Right renal cortex interstitium (tissue), 3 donors: ENCODE measurements around the gene KRT25. TPM values are rescaled to one million over a fixed set of nuclear protein-coding genes. Genes with fewer than 3 reads are reported as not detected.
"Not testable (repeated sequence)": the region's sequence is repeated elsewhere in the genome, so short reads cannot be mapped to it uniquely, and the experiment has no call there.

Experiments used
- DNase-seq, 3 donors: peaks; one replicate each; pipeline ENCODE4 v3.0.0-alpha.2; 2013; ENCODE audit warnings: low read depth in 3 of 3, low spot score in 2 of 3
- polyA plus RNA-seq, 3 donors: library from polyadenylated mRNA; unstranded; fragments of 120-200 nt; gene quantifications; one replicate each; pipeline ENCODE4 v1.2.1, GENCODE V29; 2013; ENCODE audit not compliant: insufficient read length in 3 of 3

The KRT25 gene
- polyA plus RNA-seq, 3 donors: 0.07 TPM; not detected in 1

DNA sequence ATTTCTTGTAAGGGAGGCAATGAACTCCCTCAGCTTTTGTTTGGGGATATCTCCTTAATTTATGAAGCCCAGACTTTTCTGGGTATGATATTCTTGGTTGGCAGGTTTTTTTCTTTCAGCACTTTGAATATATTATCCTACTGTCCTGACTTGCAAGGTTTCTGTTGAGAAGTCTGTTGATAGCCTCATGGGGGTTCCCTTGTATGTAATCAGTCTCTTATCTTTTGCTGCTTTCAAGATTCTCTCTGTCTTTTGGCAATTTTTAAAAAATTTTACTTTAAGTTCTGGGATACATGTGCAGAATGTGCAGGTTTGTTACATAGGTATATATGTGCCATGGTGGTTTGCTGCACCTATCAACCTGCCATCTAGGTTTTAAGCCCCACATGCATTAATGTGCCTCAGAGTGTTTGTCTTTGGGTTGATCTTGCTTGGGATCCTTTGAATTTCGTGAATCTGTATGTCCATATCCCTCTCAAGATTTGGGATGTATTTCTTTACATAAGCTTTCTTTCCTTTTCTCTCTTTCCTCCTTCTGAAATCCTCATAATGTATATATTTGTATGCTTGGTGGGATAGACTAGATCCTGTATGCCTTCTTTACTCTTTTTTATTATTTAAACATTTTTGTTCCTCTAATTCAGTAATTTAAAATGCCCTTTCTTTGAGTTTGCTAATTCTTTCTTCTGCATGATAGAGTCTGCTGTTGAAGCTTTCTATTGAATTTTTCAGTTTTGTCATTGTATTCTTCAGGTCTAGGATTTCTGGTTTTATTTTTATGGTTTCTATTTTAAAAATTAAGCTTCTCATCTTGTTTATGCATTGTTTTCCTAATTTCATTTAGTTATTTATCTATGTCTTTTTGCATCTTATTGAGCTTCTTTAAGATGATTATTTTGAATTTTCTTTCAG, 5.2 kb upstream of the KRT25 start:
- no peak for DNase-seq

DNA sequence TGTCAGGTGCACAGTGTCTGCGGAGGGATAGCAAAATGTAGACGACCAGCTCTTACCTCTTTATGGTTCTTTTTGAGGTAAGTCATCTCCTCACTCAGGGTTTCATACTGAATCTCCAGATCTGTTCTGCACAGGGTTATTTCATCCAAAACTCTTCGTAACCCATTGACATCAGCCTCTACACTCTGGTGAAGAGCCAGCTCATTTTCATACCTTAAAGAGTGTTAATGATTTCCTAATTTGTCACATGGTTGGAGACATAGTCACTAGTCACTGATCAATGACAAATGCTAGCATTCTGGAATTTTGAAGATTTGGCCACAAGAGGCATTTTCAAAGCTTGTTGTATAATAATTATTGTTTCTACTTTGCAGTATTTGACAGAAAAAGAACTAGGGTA, 1.3 kb downstream of the KRT25 start:
- no peak for DNase-seq

GRCh38 chr17:40751065-40751464, 4.1 kb downstream of the KRT25 start:
- no peak for DNase-seq

- no peak for DNase-seq
These were observed 4.7 kb downstream of the KRT25 start for GRCh38 chr17:40750391-40750790.

GRCh38 chr17:40748666-40749065, 6.5 kb downstream of the KRT25 start:
- DNase-seq: not testable (repeated sequence)

DNA sequence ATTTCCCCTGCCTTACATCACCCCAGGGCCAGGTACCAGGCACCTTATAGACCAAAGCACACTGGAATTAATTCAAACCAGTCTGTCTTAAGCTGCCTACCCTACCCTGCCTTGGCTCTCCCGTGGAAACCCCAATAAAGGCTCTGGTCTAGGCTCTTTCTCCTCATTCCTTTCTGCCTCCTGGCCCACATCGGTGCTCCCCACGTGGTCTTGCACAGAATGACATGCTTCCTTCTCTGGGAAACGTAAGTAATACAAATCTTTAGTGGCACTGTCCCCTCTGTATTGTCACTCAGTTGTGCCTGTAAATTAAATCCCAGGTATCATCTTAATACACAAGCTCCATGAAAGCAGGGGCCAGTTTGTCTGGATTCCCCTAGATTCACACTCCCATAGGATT, 16.6 kb downstream of the KRT25 start:
- no peak for DNase-seq

- no peak for DNase-seq
These were observed 20.1 kb downstream of the KRT25 start for GRCh38 chr17:40735016-40735415.

- DNase-seq: no peak
These were observed 21.1 kb downstream of the KRT25 start for GRCh38 chr17:40734018-40734417.

- DNase-seq: no peak
These were observed 24.2 kb downstream of the KRT25 start for GRCh38 chr17:40730970-40731369.

DNA sequence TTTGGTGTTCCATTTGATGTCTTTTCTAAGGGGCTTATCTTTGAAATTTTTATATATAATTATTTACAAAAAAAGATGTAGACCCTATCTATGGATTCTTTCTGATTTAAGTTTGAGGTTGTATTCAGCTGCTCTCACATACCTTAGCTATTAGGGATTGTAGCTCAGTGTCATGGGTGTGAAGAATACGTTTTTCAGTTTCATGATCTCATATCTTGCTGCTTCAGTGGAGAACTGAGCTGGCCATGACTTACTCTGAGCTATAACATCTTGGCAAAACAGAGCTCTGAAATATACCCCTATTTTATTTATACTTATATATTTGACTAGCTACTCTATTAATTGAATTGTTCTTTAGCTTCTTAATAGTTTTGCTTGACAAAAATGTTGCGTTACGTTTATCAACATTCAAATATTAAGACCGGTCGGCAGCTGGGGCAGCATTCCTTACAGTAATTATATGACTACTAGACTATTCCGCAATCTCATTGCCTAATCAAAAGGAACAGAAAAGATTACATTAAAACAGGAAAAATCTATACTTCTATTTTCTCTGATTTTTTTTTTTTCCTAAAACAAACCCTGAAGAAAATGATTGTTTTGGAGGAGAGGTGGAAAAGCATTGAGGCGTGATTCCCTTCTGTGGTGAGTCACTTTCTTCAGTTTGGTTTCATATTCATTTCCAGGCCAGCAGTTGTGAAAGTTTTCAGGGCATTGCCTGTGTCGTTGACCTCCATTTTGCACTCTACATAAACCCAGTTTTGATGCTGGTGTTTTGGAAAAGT, 27.5 kb downstream of the KRT25 start:
- no peak for DNase-seq

GRCh38 chr17:40726919-40727318, 28.2 kb downstream of the KRT25 start:
- DNase-seq: no peak

- DNase-seq: no peak
These were observed 30.5 kb downstream of the KRT25 start for GRCh38 chr17:40724656-40725055.

DNA sequence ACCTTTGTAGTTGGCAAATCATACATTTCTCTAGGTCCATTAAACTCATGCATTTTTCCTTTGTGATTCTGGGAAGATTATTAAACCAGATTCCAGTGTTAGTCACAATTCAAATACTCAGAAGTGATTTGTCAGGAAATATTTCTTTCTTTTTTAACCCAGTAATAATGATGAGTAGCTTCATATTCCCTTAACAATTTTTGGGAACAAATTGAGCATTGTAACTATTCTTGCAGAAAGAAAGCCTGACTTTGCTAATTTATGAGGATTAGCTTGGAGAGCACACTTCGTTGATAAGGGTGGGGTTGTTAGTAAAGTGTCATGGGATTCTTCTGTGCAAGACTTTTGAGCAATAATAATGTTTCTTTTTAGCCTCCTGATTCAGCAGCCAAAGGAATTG, 32.9 kb downstream of the KRT25 start:
- no peak for DNase-seq

DNA sequence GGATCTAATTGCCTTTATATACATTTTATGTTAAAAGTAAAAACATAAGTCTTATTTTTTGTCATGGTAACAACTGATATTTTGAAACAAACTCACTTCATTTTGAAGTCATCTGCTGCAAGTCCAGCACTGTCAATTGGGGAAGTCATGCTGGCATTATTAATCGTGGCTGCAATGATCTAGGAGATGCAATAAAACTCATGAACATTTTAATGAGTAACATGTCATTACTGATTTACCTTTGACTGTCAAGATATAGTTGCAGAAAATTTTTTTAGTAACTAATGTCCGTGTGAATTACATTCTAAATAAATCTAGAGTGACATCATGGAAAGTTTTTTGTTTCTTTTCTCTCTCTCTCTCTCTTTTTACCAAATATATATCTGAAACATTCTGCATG, 34.2 kb downstream of the KRT25 start:
- no peak for DNase-seq

GRCh38 chr17:40718930-40719329, 36.2 kb downstream of the KRT25 start:
- no peak for DNase-seq

DNA sequence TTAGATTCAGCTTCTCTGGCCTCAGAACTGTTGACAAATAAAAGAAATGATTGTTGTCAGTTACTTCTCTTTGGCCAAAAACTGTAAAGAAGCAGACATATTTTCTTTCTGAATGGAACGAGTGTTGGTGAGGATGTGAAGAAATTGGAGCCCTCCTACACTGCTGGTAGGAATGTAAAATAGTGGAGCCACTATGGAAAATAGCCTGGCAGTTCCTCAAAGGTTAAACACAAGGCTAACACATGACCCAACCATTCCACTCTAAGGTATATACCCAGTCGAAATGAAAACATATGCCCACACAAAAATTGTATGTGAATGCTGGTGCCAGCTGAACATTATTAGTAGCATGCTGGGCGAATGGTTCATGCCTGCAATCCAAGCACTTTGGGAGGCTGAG, 37.4 kb downstream of the KRT25 start:
- DNase-seq: no peak

DNA sequence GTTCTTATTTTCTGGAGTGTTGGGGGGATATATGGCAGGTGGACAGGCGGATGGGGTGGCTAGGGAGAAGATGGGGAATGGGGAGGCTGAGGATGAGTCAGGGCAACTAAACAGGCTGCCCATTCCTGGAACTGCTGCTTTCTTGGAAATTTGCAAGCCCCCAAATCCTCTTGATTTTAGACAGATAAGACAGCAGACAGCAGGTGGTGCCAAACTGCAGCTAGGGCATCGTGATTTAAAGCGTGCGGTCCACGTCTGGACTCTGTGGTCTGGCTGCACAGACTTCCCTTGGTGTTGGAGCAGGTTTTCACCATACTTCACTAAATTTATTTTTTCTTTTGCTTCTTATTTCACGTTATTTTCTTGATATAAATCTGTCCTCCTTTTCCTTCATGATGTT, 40.7 kb downstream of the KRT25 start:
- no peak for DNase-seq

GRCh38 chr17:40707745-40708144, 47.4 kb downstream of the KRT25 start:
- no peak for DNase-seq

DNA sequence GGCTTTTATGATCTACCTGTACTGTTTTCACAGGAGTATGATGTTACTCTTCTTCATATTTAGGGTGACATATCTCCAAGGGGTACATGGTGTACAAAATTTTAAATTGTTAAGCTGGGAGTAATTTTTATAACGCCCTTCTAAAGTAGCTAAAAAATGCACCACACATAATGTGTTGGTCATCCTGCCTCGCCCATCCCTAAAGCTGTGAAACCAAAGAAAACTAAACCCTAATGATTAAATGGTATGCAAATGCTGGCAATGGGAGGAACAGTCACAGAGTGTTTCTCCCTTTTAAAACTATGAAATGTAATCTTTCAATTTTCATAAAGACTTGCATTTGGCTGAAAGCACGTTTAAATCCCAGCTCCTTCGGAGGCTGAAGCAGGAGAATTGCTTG, 49.5 kb downstream of the KRT25 start:
- no peak for DNase-seq

- DNase-seq: no peak
These were observed 51.5 kb downstream of the KRT25 start, which contains the start of gene KRT24 for GRCh38 chr17:40703652-40704051. Gene KRT24, minus strand, starts transcription at chr17:40703752. Its CDS starts 59 bp downstream, at chr17:40703693.

DNA sequence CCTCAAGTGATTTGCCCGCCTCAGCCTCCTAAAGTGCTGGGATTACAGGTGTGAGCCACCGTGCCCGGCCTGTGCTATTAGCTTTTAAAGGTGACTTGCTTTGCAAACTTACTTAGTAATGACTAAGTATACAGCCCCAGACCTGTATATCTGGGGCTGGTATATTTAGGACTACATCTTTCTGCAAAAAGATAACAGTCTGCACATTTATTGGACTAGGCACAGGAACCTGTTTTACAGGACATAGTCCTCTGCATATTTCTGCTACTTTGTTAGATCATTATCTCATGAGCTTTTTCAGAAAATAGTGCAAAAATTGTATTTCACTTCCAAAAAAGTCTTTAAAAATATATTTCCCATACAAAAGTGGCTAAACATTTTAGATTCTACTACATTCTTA, 52.9 kb downstream of the KRT25 start:
- DNase-seq: no peak

GRCh38 chr17:40699853-40700252, 55.3 kb downstream of the KRT25 start:
- DNase-seq: no peak
